Measurements from ENCODE around the gene NACA.

The NACA gene

DNA sequence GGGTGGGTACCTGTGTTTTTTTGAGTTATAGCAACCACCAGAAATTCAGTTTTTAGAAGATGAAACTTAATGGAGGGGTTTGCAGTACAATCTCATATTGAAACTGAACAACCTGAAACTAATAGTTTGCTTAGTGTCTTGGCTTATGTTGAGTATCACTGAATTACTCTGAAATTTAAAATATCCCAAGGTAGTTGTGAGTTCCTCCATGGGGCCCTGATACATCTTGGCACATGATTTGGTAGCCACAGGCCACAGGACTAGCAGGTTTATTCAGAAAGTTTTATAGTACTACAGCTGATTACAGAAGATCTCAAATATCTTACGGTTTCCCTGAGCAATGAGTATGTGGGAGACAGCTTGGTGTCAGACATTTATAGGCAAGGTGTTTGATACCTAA lies 47.4 kb downstream of the NACA start (continued):
- TF ChIP-seq, protein P1, sequence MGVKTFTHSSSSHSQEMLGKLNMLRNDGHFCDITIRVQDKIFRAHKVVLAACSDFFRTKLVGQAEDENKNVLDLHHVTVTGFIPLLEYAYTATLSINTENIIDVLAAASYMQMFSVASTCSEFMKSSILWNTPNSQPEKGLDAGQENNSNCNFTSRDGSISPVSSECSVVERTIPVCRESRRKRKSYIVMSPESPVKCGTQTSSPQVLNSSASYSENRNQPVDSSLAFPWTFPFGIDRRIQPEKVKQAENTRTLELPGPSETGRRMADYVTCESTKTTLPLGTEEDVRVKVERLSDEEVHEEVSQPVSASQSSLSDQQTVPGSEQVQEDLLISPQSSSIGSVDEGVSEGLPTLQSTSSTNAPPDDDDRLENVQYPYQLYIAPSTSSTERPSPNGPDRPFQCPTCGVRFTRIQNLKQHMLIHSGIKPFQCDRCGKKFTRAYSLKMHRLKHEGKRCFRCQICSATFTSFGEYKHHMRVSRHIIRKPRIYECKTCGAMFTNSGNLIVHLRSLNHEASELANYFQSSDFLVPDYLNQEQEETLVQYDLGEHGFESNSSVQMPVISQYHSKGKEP (tag by site-specific recombination; IDR thresholded peaks at IDR 0.05), result 0 out of 2 replicates have a peak, but pooled peaks have one; percentile 15
- TF ChIP-seq ZNF248 (tag by site-specific recombination; IDR thresholded peaks at IDR 0.05), result no peak
- no peak for TF ChIP-seq ZNF121 (tag by site-specific recombination; IDR thresholded peaks at IDR 0.05)
- no peak for TF ChIP-seq ZNF792 (tag by site-specific recombination; IDR thresholded peaks at IDR 0.05)
- no peak for TF ChIP-seq SP2 (tag by site-specific recombination; IDR thresholded peaks at IDR 0.05)
- TF ChIP-seq ZNF843 (tag by site-specific recombination; IDR thresholded peaks at IDR 0.05), result no peak

DNA sequence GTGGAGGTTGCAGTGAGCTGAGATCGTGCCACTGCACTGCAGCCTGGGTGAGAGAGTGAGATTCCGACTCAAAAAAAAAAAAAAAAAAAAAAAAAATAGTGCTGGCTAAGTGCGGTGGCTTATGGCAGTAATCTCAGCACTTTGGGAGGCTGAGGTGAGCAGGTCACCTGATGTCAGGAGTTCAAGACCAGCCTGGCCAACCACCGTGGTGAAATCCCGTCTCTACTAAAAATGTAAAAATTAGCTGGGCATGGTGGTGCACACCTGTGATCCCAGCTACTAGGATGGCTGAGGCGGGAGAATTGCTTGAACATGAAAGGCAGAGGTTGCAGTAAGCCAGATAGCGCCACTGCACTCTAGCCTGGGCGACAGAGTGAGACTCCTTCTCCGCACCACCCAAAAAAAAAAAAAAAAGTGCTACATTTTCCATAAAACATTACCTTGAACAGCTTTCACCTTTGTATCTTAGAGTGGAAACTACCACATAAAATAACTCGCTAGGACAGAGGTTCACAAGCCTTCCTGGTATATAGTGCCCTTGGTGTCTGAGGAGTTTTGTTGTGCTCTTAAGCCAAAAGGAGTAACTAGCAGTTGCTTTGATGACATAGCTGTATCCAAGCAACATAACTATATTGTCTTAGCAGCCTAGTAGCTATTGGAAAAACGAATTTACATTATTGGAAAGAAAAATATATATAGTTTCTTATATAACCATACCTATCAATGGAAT lies 48.1 kb downstream of the NACA start:
- TF ChIP-seq REPIN1 (tag by site-specific recombination; IDR thresholded peaks at IDR 0.05; ENCODE audit: low read depth), result no peak
- TF ChIP-seq ZNF629 (tag by site-specific recombination; IDR thresholded peaks at IDR 0.05), result no peak
- TF ChIP-seq, protein P2, sequence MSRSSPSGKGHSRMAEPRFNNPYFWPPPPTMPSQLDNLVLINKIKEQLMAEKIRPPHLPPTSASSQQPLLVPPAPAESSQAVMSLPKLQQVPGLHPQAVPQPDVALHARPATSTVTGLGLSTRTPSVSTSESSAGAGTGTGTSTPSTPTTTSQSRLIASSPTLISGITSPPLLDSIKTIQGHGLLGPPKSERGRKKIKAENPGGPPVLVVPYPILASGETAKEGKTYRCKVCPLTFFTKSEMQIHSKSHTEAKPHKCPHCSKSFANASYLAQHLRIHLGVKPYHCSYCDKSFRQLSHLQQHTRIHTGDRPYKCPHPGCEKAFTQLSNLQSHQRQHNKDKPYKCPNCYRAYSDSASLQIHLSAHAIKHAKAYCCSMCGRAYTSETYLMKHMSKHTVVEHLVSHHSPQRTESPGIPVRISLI (tag by site-specific recombination; IDR thresholded peaks at IDR 0.05), result peak; percentile 82
- TF ChIP-seq HOXC10 (CRISPR knock-in tag; IDR thresholded peaks at IDR 0.05), result no peak
- Histone ChIP-seq H3K4me3 (ENCODE audit: low read depth, low read length) (no peak overlapping the region), H3K4me1 (ENCODE audit: control insufficient read depth, insufficient read depth, low read length) (peaks cover 8% of the 10 kb centered on the region), H3K36me3 (ENCODE audit: control insufficient read depth in 2 of 2, insufficient read depth in 1 of 2, low read length in 2 of 2) (peaks cover 37 to 50% of the 10 kb centered on the region in 2 experiments; a peak in 2 of 3 replicates), H3K27ac (ENCODE audit: extremely low read depth, low read depth, low read length) (no peak overlapping the region), H3K9me3 (ENCODE audit: control insufficient read depth, insufficient read depth, low read depth, low read length) (no peaks in the 10 kb centered on the region)
- POLR2A ChIA-PET, result interaction anchor here (0.6 to 1.6 kb wide), 3 partner anchors 11 to 32 kb away, joined by 4 to 5 read pairs (median 4); partner anchors contain the start of gene PTGES3
- CTCF ChIA-PET, result interaction anchor here (0.5 kb wide), 2 partner anchors 43 to 76 kb away, joined by 3 to 6 read pairs; no protein-coding TSS in a partner anchor

- H3K27ac ChIP-seq (ENCODE audit: extremely low read depth, low read depth, low read length), result no peak overlapping the region
- no peak overlapping the region for H3K4me3 ChIP-seq (ENCODE audit: low read depth, low read length)
- CTCF ChIA-PET, result interaction anchor here (0.6 to 2.8 kb wide), 5 partner anchors 13 to 543 kb away, joined by 3 to 12 read pairs (median 4); no protein-coding TSS in a partner anchor
- no peaks in the 10 kb centered on the region for H3K9me3 ChIP-seq (ENCODE audit: control insufficient read depth, insufficient read depth, low read depth, low read length)
- POLR2A ChIA-PET, result no interaction called here
- TF ChIP-seq ZNF548 (tag by site-specific recombination; IDR thresholded peaks at IDR 0.05) (no peak), ZNF624 (tag by site-specific recombination; IDR thresholded peaks at IDR 0.05) (no peak), ZNF623 (tag by site-specific recombination; IDR thresholded peaks at IDR 0.05) (no peak), HOXA7 (CRISPR knock-in tag; IDR thresholded peaks at IDR 0.05; ENCODE audit: borderline replicate concordance) (no peak)
- H3K36me3 ChIP-seq (ENCODE audit: control insufficient read depth in 2 of 2, insufficient read depth in 1 of 2, low read length in 2 of 2), result peaks cover 68 to 76% of the 10 kb centered on the region in 2 experiments
- 0 out of 2 replicates have a peak, but pooled peaks cover 2% of the 10 kb centered on the region for H3K4me1 ChIP-seq (ENCODE audit: control insufficient read depth, insufficient read depth, low read length)
These were observed 53.5 kb downstream of the NACA start for GRCh38 chr12:56671608-56672007.

- Histone ChIP-seq H3K4me1 (ENCODE audit: control insufficient read depth, insufficient read depth, low read length) (0 out of 2 replicates have a peak, but pooled peaks cover 2% of the 10 kb centered on the region), H3K36me3 (ENCODE audit: control insufficient read depth in 2 of 2, insufficient read depth in 1 of 2, low read length in 2 of 2) (peaks cover 76 to 84% of the 10 kb centered on the region in 2 experiments), H3K4me3 (ENCODE audit: low read depth, low read length) (no peak overlapping the region), H3K9me3 (ENCODE audit: control insufficient read depth, insufficient read depth, low read depth, low read length) (no peaks in the 10 kb centered on the region), H3K27ac (ENCODE audit: extremely low read depth, low read depth, low read length) (peak overlapping the region; percentile 54; the same call in 1 of the 2 replicates)
- ChIA-PET POLR2A (interaction anchor here (1.1 kb wide), 1 partner anchor 54 kb away, joined by 3 read pairs; the partner anchor contains the start of gene NACA), CTCF (interaction anchor here (0.7 to 2.8 kb wide), 5 partner anchors 13 to 91 kb away, joined by 3 to 12 read pairs (median 4); no protein-coding TSS in a partner anchor)
- TF ChIP-seq, protein P3, sequence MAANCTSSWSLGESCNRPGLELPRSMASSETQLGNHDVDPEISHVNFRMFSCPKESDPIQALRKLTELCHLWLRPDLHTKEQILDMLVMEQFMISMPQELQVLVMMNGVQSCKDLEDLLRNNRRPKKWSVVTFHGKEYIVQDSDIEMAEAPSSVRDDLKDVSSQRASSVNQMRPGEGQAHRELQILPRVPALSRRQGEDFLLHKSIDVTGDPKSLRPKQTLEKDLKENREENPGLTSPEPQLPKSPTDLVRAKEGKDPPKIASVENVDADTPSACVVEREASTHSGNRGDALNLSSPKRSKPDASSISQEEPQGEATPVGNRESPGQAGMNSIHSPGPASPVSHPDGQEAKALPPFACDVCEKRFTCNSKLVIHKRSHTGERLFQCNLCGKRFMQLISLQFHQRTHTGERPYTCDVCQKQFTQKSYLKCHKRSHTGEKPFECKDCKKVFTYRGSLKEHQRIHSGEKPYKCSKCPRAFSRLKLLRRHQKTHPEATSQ (tag by site-specific recombination; IDR thresholded peaks at IDR 0.05), result no peak
- TF ChIP-seq ZNF548 (tag by site-specific recombination; IDR thresholded peaks at IDR 0.05) (no peak), ZNF664 (tag by site-specific recombination; IDR thresholded peaks at IDR 0.05) (no peak), ZBTB21 (tag by site-specific recombination; IDR thresholded peaks at IDR 0.05) (no peak), KLF9 (tag by site-specific recombination; IDR thresholded peaks at IDR 0.05; ENCODE audit: low read depth) (no peak), ZNF184 (tag by site-specific recombination; IDR thresholded peaks at IDR 0.05) (no peak), BCL11B (tag by site-specific recombination; IDR thresholded peaks at IDR 0.05; ENCODE audit: low read depth) (no peak), ZNF202 (tag by site-specific recombination; IDR thresholded peaks at IDR 0.05; ENCODE audit: borderline replicate concordance) (no peak), ZNF23 (tag by site-specific recombination; IDR thresholded peaks at IDR 0.05; ENCODE audit: borderline replicate concordance) (no peak)
- TF ChIP-seq, protein P4, sequence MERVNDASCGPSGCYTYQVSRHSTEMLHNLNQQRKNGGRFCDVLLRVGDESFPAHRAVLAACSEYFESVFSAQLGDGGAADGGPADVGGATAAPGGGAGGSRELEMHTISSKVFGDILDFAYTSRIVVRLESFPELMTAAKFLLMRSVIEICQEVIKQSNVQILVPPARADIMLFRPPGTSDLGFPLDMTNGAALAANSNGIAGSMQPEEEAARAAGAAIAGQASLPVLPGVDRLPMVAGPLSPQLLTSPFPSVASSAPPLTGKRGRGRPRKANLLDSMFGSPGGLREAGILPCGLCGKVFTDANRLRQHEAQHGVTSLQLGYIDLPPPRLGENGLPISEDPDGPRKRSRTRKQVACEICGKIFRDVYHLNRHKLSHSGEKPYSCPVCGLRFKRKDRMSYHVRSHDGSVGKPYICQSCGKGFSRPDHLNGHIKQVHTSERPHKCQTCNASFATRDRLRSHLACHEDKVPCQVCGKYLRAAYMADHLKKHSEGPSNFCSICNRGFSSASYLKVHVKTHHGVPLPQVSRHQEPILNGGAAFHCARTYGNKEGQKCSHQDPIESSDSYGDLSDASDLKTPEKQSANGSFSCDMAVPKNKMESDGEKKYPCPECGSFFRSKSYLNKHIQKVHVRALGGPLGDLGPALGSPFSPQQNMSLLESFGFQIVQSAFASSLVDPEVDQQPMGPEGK (tag by site-specific recombination; IDR thresholded peaks at IDR 0.05), result no peak
These were observed 54.3 kb downstream of the NACA start for GRCh38 chr12:56670836-56671235.

All from HEK293 (cell line).